GM21825 (cell line): Measurements from ENCODE around the gene MYOM3.

Experiments
- ATAC-seq: cut with Tn5 transposase; IDR thresholded peaks from one replicate; pipeline ENCODE4 v1.9.1; 2021; ENCODE audit warnings: mild to moderate bottlenecking, moderate library complexity; ENCODE audit not compliant: unreplicated experiment

MYOM3 gene

GRCh38 chr1:24098943-24099638, 12.8 kb downstream of the MYOM3 start:
- ATAC-seq, result no peak

- no peak for ATAC-seq
Measured at GRCh38 chr1:24098102-24098501, 13.8 kb downstream of the MYOM3 start.

GRCh38 chr1:24097663-24098062, 14.3 kb downstream of the MYOM3 start:
- no peak for ATAC-seq

GRCh38 chr1:24096739-24097103, 15.2 kb downstream of the MYOM3 start:
- no peak for ATAC-seq

DNA sequence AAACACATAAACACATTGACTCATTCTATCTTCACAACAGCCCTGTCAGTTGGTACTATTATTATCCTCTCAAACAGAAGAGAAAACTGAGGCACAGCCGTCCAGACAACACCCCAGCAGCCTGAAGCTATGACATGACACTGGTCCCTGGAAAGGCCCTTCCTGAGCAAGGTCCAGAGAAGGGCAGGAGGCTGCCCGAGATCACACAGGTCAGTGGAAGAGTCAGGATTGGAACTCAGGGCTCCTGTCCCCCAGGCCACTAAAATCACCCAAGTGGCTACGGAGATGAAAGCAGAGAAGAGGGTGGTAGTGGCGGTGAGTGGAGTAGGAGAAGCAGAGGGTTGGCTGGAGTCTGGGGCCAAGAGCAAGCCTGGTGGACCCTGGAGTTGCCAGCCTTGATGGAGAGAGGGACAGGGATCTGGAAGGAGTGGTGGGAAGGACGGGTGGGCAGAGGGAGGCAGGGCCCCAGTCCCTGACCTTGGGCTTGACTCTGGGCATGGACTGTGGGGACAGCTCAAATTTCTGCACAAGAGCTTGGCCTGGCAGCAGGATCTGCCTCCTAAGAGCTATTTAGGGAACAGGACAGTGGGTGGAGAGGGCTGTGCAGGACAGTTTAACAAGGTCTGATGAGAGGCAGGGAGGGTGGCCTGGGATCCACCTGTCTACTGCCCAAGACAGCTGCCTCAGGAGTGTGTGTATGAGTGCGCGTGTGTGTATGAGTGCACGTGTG, 15.8 kb downstream of the MYOM3 start:
- ATAC-seq, result no peak

DNA sequence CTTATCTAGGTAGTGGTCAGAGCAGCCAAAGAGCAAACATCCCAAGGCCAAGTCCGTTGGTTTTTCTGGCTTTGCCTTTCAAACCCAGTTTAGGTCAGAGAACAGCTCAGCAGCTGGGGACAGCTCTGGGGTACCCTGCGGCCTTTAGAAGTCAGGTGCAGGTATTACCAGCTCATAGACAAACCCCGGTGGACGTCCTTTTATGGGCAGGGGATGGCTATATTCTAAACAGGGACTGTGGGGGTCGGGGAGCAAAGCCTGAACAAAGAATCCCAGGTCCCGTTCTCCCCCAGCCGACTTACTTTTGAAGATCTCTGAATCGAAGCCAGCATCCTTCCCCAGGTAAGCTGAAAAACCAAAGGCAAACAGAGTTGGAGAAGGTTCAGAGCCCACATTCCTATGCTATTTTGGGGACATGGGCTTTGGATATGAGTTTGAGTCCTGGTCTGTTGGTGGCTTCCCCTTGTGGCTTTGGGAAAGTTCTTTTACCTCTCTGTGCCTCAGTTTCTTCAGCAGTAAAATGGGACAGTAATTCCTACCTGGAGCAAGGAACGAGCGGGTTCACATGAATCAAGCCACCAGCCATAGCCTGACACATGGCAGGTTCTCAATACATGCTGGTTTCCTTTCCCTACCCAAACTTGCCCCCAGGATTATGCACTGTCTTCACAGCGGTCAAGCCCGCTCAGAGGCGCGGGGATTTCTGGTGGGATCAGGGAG, 16.6 kb downstream of the MYOM3 start:
- no peak for ATAC-seq

DNA sequence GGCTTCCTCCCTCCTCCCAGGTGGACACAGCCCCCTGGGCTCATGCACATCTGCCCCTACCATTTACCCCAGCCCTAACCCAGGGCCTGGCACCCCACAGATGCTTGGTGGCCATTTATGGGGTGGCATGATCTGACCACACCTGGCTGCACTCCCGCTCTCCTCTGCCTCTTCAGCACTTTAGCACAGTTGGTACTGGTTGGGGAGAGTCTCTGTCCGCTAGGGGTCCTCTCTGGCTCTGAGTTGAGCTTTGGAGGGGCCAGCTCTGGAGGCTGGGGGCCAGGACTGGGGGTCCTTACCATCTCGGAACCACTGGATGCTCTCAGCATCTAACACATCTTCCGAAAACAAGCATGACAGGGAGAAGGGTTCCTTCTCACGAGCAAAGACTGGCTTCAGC, 17.4 kb downstream of the MYOM3 start:
- ATAC-seq, result no peak

DNA sequence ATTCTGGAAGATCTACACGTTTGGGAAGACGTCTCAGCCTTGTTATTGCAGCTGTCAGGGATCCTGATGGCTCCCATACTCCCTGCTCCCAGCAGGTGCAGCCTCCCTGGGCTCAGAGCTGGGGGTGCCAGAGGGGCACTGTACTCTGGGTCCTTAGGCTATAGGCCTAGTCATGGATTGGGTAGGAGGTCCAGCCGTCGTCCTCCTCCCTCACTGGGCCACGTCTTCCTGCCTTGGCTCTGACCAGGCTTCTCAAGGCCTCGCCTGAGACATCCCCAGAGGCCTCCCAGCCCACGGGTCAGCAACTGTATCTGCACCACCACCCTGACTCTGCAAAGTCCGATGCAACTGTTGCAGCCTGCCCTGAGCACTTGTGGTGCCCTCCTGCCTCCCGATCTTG, 18.2 kb downstream of the MYOM3 start:
- ATAC-seq, result no peak

DNA sequence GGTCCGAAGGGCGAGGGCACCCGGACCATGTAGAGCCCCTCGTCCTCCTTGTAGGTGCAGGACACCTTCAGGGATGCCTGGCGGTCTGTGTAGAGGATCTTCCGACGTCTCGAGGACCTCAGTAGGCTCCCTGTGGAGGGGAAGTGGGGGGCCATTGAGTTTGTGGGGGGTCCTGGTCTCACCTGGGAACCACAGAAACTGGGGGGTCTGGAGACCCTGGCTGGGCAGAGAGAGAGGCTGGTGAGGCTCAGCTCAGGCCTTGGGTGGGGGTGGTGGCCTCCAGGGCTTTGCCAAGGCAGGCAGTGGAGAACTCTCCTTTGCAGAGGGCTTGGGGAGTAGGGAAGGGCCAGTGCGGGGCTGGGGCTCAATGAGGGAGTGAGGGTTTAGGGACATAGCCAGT, 19.0 kb downstream of the MYOM3 start:
- ATAC-seq, result no peak

DNA sequence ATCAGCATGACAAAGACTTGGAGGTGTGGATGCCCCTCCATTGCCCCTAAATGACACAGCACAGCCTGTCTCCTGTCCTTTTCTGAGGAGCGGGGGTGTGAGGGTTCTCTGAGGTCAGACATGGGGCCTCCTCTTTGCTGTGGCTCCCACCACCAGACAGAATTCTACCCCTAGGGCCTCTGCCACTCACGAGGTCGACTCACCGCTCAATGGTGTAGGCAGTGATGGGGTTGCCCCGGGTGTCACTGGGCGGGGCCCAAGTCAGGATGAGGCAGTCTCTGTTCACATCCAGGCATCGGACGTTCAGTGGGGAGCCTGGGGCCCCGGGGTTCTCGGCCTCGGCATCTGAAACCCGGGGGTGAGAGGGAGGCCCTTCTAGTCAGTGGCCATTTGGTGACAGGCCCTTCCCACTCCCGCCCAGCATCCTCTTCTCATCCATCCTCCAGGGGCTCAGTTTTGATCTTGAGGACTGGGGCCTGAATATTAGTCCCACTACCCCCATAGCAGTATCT, 19.9 kb downstream of the MYOM3 start:
- ATAC-seq, result no peak

- ATAC-seq, result no peak
Measured at GRCh38 chr1:24090736-24091135, 21.2 kb downstream of the MYOM3 start.

GRCh38 chr1:24089743-24090555, 22.0 kb downstream of the MYOM3 start:
- no peak for ATAC-seq

GRCh38 chr1:24089027-24089742, 22.8 kb downstream of the MYOM3 start:
- ATAC-seq, result no peak

DNA sequence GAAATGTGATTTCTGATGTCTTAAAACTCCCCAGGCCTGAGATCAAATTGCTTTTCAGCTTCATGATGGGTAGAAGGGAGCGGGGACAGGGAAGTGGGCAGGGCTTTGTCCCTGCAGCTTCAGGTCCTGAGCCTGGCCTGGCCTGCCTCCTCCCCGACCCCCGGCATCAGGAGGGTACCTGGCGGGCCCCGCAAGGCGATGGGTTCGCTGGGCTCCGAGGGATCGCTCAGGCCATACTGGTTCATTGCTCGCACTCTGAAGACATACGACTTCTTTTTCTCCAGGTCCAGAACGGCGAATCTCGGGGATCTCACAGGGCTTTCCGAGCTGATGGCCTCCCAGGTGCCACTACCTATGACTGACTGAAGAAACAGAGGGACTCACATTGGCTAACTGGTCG, 25.5 kb downstream of the MYOM3 start:
- ATAC-seq, result no peak

GRCh38 chr1:24085546-24085945, 26.4 kb downstream of the MYOM3 start:
- ATAC-seq, result no peak

- ATAC-seq, result no peak
Measured at GRCh38 chr1:24085007-24085406, 26.9 kb downstream of the MYOM3 start.

DNA sequence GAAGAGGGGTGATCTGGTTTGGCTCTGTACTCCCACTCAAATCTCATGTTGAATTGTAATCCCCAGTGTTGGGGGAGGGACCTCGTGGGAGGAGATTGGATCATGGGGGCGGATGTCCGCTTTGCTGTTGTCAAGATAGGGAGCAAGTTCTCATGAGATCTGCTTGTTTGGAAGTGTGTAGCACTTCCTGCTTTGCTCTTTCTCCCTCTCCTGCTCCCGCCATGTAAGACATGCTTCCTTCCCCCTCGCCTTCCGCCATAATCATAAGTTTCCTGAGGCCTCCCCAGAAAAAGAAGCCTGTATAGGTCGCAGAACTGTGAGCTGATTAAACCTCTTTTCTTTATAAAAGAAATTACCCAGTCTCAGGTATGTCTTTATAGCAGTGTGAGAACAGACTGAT, 27.9 kb downstream of the MYOM3 start:
- ATAC-seq, result no peak

GRCh38 chr1:24082372-24082771, 29.6 kb downstream of the MYOM3 start:
- no peak for ATAC-seq

DNA sequence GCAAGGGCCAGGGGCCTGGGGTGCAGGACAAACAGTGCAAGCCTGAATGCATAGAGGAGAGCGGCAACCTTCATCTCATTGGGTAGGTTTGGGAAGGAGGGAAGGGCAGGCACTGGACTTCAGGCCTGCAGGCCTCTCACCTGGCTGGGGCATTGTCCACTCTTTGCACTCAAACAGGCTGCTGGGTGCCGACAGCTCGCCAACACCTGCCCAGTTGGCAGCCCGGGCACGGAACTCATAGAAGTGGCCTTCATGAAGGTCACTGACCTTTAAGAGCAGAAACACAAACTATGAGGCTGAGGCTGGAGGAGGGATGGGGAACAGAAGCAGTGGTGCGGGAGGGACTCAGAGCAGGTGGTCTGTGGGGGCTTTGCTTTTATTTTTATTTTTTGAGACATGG, 30.7 kb downstream of the MYOM3 start:
- no peak for ATAC-seq

GRCh38 chr1:24080131-24080530, 31.8 kb downstream of the MYOM3 start:
- no peak for ATAC-seq
